AG04449 (cell line): ENCODE data around the gene BCAR3.

Experiments
- CTCF ChIA-PET: fragments of 350-600 bp; formaldehyde crosslinking; extraction: SDS; loops from one replicate; lab custom pipeline; 2021; ENCODE audit warnings: antibody characterized with exemption; lab: Yijun Ruan, JAX
- POLR2A ChIA-PET: fragments of 400-600, 350-600 bp; formaldehyde crosslinking; extraction: SDS; loops from one replicate; lab custom pipeline; 2020; ENCODE audit warnings: antibody characterized with exemption, inconsistent platforms; lab: Yijun Ruan, JAX
- DNase-seq: peaks from one replicate; pipeline ENCODE4 v3.0.0-alpha.2; 2010; ENCODE audit warnings: low read depth, low spot score
- H3K4me3 ChIP-seq: 2 replicates; pipeline ENCODE4 v1.5.1; 2011; ENCODE audit warnings: low read depth, mild to moderate bottlenecking, control low read depth, low read length
- TF ChIP-seq, protein P1 (sequence below): IDR thresholded peaks from one replicate; pipeline ENCODE4 v1.5.1; 2011; ENCODE audit warnings: mild to moderate bottlenecking, moderate library complexity, low read length, control low read depth, inconsistent platforms; ENCODE audit not compliant: insufficient read depth; ENCODE audit errors: missing control alignments

The BCAR3 gene

DNA sequence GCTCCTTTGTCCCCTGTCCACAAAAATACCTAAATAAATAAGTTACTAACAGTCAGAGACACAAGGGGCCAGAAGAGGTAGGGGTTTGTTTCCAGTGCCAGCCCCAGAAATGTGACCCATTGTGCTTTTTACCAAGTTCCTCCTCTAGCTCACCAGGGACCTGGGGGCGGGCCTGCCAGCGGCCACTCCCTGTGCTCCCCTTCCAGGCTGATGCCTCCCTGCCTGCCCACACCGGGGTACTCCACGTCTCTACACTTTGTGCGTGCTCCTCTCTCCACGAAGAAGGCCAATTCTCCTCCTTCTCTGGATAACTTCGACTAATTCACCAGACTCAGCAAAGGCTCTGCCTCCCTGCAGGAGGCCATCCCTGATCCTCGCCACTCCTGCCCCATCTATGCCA is 72.1 kb downstream of the BCAR3 start:
- ChIA-PET CTCF (interaction anchor here (4.1 kb wide), 1 partner anchor 205 kb away, joined by 16 read pairs; no protein-coding TSS in a partner anchor), POLR2A (no interaction called here)
- DNase-seq, result no peak

DNA sequence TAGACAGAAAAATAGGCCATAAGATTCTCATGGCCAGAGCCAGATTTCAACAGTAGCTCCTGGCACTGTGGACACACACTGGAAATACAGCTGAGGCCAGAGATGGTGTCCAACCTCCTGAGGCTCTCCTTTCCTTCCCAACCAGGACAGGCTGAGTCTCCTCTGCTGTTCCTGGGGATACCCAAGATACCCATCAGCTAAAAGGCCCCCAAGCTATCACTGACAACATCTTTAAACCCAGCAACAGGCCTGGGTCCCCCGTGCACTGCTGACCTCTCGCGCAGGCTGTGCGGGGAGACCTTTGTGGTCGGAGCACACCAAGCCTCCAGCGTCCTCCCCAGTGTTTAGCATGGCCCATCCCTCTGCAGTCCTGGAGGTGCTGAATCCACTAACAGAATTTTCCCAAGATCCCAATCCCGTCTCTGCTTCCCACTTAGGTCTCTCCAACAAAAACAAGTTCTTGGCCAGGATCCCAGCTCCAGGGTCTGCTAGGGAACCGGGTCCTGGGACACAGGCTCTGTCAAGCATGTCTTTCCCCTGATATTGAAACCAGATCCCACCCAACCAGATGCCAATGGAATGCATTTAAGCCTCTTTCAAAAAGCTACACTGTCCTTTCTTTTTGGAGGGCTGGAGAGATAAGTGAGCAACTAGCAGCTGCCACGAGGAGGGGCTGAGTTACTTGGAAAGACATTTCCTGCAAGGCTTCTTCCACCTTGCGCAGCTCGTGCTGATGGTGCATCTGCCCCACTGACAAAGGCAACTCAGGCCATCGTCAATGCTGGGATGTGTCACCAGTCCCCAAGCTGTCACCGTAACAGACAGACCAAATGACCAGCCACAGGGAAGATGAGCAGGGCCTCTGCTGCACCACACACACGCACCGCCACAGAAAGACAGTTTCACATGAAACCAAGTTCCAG is 73.2 kb downstream of the BCAR3 start:
- no peak overlapping the region for H3K4me3 ChIP-seq
- TF ChIP-seq, protein P1, sequence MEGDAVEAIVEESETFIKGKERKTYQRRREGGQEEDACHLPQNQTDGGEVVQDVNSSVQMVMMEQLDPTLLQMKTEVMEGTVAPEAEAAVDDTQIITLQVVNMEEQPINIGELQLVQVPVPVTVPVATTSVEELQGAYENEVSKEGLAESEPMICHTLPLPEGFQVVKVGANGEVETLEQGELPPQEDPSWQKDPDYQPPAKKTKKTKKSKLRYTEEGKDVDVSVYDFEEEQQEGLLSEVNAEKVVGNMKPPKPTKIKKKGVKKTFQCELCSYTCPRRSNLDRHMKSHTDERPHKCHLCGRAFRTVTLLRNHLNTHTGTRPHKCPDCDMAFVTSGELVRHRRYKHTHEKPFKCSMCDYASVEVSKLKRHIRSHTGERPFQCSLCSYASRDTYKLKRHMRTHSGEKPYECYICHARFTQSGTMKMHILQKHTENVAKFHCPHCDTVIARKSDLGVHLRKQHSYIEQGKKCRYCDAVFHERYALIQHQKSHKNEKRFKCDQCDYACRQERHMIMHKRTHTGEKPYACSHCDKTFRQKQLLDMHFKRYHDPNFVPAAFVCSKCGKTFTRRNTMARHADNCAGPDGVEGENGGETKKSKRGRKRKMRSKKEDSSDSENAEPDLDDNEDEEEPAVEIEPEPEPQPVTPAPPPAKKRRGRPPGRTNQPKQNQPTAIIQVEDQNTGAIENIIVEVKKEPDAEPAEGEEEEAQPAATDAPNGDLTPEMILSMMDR, result peak; percentile 11
- ChIA-PET CTCF (interaction anchor here (0.7 to 4.1 kb wide), 9 partner anchors 9 to 236 kb away, joined by 3 to 16 read pairs (median 4); no protein-coding TSS in a partner anchor), POLR2A (interaction anchor here (0.6 to 1.0 kb wide), 2 partner anchors 7 to 9 kb away, joined by 3 read pairs; no protein-coding TSS in a partner anchor)
- DNase-seq, result no peak

More for the DNA sequence above, 72.1 kb downstream of the BCAR3 start:
- H3K4me3 ChIP-seq, result no peak overlapping the region
- TF ChIP-seq, protein P1, result no peak

DNA sequence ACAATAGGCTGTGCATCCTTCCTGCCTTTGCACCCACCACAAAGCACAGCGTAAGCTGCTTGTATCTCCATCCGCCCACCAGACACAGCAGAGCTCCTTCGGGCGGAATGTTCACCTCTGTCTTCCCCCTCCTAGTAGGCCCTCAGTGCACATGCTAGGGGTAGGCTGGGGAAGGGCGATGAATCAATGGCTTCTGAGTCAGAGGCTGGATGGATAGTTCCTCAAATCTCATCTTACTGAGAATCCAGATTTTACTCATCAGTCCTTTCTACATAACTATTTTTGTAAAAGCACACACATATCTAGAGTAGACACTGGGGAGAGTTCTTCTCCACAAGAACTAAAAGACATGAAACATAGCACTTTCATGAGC is 73.8 kb downstream of the BCAR3 start:
- TF ChIP-seq, protein P1, result no peak
- ChIA-PET POLR2A (interaction anchor here (0.7 to 1.0 kb wide), 3 partner anchors 10 to 288 kb away, joined by 3 read pairs; no protein-coding TSS in a partner anchor), CTCF (interaction anchor here (0.7 to 4.1 kb wide), 11 partner anchors 10 to 238 kb away, joined by 3 to 16 read pairs (median 4); no protein-coding TSS in a partner anchor)
- H3K4me3 ChIP-seq, result no peak overlapping the region
- no peak for DNase-seq

DNA sequence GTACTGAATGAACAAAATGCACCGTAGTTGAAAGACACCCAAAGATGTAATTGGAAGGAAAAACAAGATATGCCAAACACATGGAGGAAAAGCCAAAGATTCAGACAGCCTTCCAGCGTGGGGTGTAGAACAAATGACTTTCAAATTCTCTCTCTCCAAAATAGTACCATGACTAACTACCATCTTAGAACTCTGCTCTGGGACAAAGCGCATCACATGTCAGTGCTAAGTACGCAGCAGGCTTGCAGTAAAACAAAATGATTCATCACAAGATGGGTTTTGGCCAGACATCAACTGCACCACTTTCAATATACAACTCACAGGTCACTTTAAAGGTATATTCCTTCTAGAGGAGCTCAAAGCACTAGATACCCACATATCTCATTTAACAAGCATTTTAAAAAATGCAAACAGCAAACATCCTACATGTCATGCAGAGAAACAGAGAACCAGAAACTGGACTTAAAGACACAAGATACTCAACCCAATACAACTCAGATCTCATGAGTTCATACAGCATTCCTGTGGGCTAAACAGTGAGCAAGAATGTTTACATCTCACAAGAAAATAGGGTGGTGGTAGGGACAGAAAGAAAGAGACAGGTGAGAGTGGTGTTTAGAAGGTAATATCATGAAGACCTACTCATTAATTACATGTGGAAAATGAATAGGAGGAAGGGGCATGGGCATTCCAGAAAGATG is 75.7 kb downstream of the BCAR3 start:
- DNase-seq, result no peak
- TF ChIP-seq, protein P1, result no peak
- CTCF ChIA-PET, result interaction anchor here (0.9 to 1.6 kb wide), 5 partner anchors 8 to 240 kb away, joined by 3 to 4 read pairs (median 3); no protein-coding TSS in a partner anchor
- no peak overlapping the region; the same call in 1 of the 2 replicates for H3K4me3 ChIP-seq
- POLR2A ChIA-PET, result no interaction called here

DNA sequence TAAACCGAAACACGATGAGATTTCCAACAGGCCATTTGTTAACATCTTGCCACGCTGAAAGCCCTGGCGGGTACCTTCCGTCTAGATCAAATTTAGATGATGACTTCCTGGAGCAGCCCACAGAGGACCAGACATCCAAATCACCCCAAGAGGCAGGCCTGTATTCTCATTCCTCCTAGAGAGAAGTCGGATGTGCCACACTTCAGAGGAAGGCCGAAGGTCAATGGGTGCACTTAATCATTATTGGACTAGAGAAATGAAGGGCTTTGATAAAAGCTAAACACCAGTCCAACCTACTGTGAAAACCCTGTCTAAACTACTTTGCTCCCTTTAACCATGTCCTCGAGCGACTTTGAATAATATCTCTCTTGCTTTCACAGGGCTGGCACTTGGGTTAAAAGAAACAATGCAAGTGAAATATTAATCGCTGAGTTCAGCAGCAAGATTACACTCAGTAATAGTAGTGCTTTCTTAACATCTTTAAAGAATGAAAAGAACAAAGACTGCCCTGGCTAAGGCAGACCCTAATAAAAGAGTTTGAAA is 76.5 kb downstream of the BCAR3 start:
- TF ChIP-seq, protein P1, result no peak
- ChIA-PET POLR2A (no interaction called here), CTCF (interaction anchor here (0.9 to 1.5 kb wide), 5 partner anchors 9 to 239 kb away, joined by 3 to 5 read pairs (median 3); no protein-coding TSS in a partner anchor)
- H3K4me3 ChIP-seq, result no peak overlapping the region
- DNase-seq, result no peak
